Ramos (cell line): ENCODE data around the gene ELL.

Experiments used
- in situ Hi-C: fragments of 300-500 bp; cut with MboI; formaldehyde crosslinking; loops from one replicate; pipeline ENCODE4 v1.14.3; 2022; ENCODE audit warnings: low sequenced_read_pairs; ENCODE audit not compliant: unreplicated experiment

ELL gene

GRCh38 chr19:18491995-18492953, 29.6 kb downstream of the ELL start:
- in situ Hi-C loops = no loop called here

GRCh38 chr19:18490728-18491127, 31.1 kb downstream of the ELL start:
- in situ Hi-C loops = no loop called here

GRCh38 chr19:18489627-18490184, 32.2 kb downstream of the ELL start:
- in situ Hi-C loops = no loop called here

DNA sequence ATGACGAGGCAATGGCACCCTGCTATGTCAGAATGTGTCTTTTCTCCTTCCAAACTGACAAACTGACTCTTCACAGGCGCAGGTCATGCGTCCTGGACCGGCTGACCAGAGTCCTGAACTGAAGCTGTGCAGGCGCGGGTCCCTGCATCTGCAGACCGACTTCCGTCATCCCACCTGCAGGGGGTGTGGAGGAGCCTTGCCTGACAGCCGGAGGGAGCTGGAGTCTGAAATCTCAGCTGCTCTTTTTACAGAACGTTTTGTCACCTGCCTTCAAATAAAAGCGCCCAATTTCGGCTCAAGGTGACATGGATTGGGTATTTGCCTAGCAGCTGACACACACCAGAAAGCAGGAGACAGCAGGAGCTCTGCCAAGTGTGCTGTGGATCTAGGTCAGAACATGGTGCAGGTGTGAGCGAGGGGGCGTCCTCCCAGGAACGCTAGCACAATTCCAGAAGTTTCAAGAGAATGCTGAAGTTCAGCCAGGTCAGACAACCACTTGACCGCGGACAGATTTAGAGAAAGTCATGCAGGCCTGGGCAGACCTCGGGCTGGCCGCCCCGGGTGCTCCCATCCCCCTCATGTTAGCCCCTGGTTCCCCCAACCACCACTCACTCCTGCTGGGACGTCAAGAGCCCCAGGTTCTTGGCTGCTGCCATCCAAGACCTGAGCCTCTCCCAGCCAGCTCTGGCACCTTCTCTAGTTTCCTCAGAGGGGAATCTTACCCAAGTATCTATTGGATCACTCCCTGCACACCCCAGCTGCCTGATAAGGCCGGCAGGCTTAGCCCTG, 32.8 kb downstream of the ELL start:
- in situ Hi-C loops = no loop called here

GRCh38 chr19:18488403-18488723, 33.5 kb downstream of the ELL start:
- in situ Hi-C loops = no loop called here

- in situ Hi-C loops = no loop called here
Observed at GRCh38 chr19:18487576-18488402, 34.1 kb downstream of the ELL start.

- in situ Hi-C loops = no loop called here
Observed at GRCh38 chr19:18486746-18487145, 35.1 kb downstream of the ELL start.

- in situ Hi-C loops = no loop called here
Observed at GRCh38 chr19:18484992-18485391, 36.9 kb downstream of the ELL start.

- in situ Hi-C loops = no loop called here
Observed at GRCh38 chr19:18483119-18483890, 38.6 kb downstream of the ELL start.

- in situ Hi-C loops = no loop called here
Observed at GRCh38 chr19:18481505-18482222, 40.2 kb downstream of the ELL start.

- in situ Hi-C loops = no loop called here
Observed at GRCh38 chr19:18480006-18480691, 41.7 kb downstream of the ELL start.

DNA sequence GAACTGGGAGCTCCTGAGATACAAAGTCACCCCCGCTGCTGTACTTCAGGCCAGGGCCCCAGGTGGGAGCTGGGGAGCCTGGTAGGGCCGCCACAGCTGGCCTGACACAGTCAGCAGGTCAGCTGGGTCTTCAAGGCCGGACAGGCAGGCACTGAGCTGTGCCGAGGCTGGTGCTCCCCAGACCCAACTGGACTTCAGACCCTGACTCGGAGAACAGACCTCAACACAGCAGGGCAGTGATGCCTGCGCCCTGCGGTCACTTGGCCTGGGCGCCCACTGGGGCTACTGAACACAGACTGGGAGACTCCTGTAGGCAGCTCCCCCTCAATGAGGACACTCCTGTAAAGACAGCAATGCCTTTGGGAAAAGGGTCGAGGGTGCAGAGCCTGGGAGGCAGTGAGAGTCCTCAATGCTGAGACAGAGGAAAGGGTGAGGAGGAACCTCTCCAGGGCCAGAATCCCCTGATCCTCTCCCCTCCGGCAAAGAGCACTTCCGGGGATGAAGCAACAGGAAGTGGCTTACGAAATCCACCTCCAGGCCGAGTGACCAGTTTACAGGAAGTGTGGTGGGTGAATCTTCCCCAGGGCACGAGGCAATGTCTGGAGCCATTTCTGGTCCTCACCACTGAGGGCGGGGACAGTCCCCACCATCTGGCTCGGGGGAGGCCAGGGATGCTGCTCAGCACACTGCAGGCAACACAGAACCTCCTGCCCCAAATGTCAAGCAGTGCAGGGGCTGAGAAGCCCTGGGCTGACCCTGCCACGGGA, 43.1 kb downstream of the ELL start:
- in situ Hi-C loops = no loop called here

- in situ Hi-C loops = no loop called here
Observed at GRCh38 chr19:18477974-18478373, 43.9 kb downstream of the ELL start.

DNA sequence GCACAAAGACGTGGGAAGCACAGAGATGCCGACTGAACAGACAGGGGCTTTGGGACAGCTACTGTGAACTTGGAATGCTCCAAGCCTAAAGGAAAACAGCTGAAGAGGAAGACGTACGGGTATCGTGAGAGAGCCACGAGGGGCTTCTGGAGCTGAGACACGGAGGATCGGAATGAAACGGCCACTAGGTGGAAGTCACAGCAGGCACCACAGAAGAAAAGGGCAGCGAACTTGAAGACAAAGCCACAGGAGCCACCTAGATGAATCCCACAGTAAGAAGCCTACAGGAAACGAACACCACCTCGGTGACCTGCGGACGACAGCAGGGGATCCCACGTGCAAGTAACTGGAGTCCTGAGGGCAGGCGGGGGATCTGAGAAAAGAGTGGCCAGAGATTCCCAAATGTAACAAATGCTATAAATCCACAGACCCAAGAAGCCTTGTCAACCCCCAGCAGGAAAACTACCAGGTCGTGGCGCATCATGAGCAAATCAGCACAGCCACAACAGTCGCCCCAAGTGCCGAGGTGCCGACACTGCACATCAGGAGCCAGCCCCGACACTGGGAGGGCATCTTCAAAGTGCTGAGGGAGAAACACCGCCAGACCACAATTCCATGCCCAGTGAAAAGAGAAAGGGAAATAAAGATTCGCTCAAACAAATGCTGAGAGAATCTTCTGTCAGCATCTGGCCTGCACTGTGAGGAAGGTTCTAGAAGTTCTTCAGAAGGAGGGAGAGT, 44.7 kb downstream of the ELL start:
- in situ Hi-C loops = no loop called here

- in situ Hi-C loops = no loop called here
Observed at GRCh38 chr19:18476507-18477041, 45.3 kb downstream of the ELL start.

DNA sequence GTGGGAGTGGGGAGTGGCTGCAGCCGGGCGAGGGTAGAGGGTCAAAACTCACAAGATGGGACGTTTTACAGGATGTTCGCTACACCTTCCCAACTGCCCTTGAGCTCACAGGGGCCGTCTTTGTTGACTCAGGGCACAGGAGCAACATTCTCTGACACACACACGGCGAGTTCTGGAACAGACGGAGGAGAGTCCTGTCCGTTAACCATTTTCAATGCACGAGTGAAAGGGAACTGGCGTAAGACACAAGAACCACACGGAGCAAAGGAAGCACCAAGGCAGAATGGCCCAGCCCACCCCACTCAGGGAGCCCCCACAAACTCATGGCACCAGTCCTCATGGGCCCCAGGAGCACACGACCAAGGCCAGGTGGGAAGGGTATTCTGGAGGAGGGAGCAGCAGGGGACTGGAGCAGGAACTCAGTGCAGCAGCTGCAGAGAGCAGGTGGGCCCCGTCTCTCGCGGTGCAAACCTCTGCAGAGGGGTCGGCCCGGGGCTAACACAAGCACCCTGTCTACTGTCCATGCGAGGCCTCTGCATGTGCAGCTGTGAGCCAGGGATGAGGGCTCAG, 46.0 kb downstream of the ELL start:
- in situ Hi-C loops = no loop called here
